SIG-M5 (cell line): ENCODE data around the gene CYP17A1.
"Not testable (repeated sequence)": the region's sequence is repeated elsewhere in the genome, so short reads cannot be mapped to it uniquely, and the experiment has no call there.

ENCODE experiments used
- DNase-seq: peaks from one replicate; lab custom pipeline; 2025; lab: John Stamatoyannopoulos, UW

The CYP17A1 gene

GRCh38 chr10:102837230-102837721 lies at the start of gene CYP17A1:
Gene CYP17A1, minus strand, starts transcription at chr10:102837413. Its CDS starts 52 bp downstream, at chr10:102837361.
- DNase-seq = no peak

- no peak for DNase-seq
Observed at GRCh38 chr10:102880256-102880655, 43.0 kb upstream of the CYP17A1 start.

GRCh38 chr10:102878629-102879028 lies 41.4 kb upstream of the CYP17A1 start:
- DNase-seq = no peak

GRCh38 chr10:102876747-102877153 lies 39.5 kb upstream of the CYP17A1 start:
- no peak for DNase-seq

- DNase-seq = no peak
Observed at GRCh38 chr10:102872163-102872562, 35.0 kb upstream of the CYP17A1 start.

GRCh38 chr10:102870221-102870620 lies 33.0 kb upstream of the CYP17A1 start:
- no peak for DNase-seq

- DNase-seq = no peak
Observed at GRCh38 chr10:102869258-102870198, 32.3 kb upstream of the CYP17A1 start, which contains the start of gene AS3MT. Gene AS3MT, plus strand, starts transcription at chr10:102869470. Its CDS starts 123 bp downstream, at chr10:102869593.

- DNase-seq = no peak
Observed at GRCh38 chr10:102868911-102869257, 31.7 kb upstream of the CYP17A1 start.

GRCh38 chr10:102865620-102866019 lies 28.4 kb upstream of the CYP17A1 start:
- DNase-seq = no peak

- no peak for DNase-seq
Observed at GRCh38 chr10:102863660-102864059, 26.4 kb upstream of the CYP17A1 start.

- DNase-seq = no peak
Observed at GRCh38 chr10:102859911-102860310, 22.7 kb upstream of the CYP17A1 start.

GRCh38 chr10:102856758-102857424 lies 19.7 kb upstream of the CYP17A1 start:
- DNase-seq = no peak

GRCh38 chr10:102855731-102856436 lies 18.7 kb upstream of the CYP17A1 start:
- peak; percentile 7 for DNase-seq

- DNase-seq = not testable (repeated sequence)
Observed at GRCh38 chr10:102853237-102853636, 16.0 kb upstream of the CYP17A1 start.

GRCh38 chr10:102850025-102850518 lies 12.9 kb upstream of the CYP17A1 start:
- no peak for DNase-seq

GRCh38 chr10:102845352-102845902 lies 8.2 kb upstream of the CYP17A1 start:
- DNase-seq = no peak

GRCh38 chr10:102844190-102844776 lies 7.1 kb upstream of the CYP17A1 start:
- DNase-seq = not testable (repeated sequence)

- not testable (repeated sequence) for DNase-seq
Observed at GRCh38 chr10:102843139-102843538, 5.9 kb upstream of the CYP17A1 start.

- DNase-seq = no peak
Observed at GRCh38 chr10:102841827-102842345, 4.7 kb upstream of the CYP17A1 start.

GRCh38 chr10:102838276-102838927 lies 1.2 kb upstream of the CYP17A1 start:
- not testable (repeated sequence) for DNase-seq
